NCI-H345 treated with DMSO at 0.1 percent for 48 hours (cell line): ENCODE results near the gene AP1G2.

Source experiments
- DNase-seq: peaks from one replicate; lab custom pipeline; 2025; ENCODE audit not compliant: unreplicated experiment; lab: John Stamatoyannopoulos, UW

Gene AP1G2

DNA sequence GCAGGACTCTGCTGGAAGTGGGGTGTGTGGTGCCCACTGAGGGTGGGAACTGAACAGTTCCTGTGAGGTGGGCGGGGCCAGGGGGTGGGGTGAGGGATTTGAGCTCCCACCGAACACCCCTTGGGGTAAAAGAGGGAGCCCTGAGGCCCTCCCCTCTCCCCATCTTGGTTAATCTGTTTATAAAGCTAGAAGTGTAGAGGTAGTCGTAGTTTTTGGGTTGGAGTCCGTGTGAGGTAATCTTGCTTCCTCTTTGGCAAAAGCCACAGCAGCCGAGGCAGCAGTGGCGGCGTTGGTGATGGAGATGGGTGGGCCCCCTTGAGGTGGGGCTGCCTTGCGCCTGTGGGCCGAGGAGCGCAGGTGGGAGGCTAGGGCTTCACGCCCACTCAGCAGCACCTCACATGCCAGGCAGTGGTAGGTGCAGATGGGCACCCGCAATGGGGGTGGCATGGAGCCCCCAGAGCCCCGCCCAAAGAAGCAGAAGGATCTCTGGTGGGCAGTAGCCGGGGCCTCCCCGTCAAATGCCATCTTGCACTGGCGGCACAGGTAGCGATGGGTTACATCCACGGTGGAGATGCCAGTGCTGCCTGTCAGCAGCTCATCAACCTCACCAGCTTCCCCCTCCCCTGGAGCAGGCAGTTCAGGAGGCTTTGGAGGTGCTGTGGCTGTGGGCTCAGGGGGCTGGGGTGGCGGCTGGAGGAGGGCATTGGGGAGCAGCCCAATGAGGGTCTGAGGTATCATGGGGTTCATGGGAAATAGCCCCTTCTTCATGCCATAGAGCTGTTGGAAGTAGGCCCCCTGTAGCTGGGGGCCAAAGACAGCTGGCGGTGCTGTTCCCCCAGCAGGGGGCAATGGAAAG, 45.6 kb downstream of the AP1G2 start:
- DNase-seq = no peak

- no peak for DNase-seq
Measured at GRCh38 chr14:23520899-23521533, 46.6 kb downstream of the AP1G2 start.

- DNase-seq = no peak
Measured at GRCh38 chr14:23518709-23519108, 48.9 kb downstream of the AP1G2 start.

DNA sequence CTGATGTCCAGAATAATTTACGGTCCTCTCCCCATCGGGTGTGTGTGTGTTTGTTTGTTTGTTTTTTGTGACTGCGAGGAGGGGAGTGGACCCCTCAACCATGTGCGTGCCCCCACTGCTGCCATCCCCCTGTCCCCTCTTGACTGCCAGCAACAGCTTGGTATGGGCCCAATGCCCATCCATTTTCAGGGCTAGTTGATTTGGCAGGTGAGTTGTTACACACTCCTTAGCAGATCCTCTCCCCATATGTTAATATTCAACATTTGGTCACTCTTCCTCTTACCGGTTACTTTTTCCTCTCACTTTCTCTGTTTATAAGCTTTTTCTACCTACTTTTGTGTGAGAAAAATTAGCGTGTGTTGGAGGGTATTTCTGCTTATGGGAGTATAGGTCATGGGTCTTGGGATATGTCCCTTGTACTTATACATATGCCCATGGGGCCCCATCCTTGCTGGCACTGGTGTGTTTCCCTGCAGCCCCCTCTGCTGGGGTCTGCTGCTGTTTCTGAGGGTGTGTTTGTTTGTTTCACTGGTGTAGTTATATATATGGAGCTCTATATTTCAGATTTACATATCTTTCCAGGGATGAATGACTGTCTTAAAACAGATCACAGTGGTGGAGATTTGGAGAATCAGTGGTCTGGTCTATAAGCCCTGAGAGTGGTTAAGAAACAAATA, 49.8 kb downstream of the AP1G2 start:
- no peak for DNase-seq

- no peak for DNase-seq
Measured at GRCh38 chr14:23514644-23514957, 53.0 kb downstream of the AP1G2 start.

DNA sequence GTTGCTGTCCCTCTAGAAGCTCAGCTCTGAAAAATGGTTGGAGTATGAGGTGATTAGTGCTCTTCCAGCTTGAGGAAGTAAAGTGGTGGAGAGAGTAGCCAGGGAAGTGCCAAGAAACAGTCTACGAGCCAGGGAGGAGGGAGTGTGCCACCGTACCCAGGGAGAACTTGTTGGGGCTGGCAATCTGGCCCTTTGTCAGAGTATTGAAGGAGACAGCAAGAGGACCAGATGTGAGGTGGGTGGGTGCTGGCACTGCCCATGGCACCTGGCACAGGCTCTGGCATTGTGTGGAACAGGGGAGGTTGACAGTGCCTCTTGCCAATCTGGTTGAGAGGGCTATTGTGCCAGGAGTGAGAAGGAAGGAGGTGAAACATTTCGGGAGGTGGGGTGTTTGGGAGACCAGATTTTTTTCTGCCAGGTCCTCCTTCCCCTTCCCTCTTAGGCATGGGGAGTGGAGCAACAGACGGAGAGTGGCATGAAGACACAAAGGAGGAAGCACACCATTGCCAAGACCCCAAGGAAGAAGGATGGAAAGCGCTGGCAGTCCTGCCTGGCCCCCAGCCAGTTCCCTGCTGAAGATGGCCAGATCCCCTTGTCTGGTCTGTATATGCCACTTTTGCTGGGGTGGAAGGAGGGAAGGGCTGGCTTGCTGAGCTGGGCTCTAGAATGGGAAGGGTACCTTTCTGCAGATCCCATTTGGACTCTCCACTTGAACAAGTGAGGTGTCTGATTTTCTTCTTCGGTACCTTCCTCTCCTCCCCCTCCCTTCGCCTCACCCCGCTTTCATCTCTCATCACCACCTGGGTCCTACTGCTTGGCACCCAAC, 53.6 kb downstream of the AP1G2 start:
- no peak for DNase-seq

DNA sequence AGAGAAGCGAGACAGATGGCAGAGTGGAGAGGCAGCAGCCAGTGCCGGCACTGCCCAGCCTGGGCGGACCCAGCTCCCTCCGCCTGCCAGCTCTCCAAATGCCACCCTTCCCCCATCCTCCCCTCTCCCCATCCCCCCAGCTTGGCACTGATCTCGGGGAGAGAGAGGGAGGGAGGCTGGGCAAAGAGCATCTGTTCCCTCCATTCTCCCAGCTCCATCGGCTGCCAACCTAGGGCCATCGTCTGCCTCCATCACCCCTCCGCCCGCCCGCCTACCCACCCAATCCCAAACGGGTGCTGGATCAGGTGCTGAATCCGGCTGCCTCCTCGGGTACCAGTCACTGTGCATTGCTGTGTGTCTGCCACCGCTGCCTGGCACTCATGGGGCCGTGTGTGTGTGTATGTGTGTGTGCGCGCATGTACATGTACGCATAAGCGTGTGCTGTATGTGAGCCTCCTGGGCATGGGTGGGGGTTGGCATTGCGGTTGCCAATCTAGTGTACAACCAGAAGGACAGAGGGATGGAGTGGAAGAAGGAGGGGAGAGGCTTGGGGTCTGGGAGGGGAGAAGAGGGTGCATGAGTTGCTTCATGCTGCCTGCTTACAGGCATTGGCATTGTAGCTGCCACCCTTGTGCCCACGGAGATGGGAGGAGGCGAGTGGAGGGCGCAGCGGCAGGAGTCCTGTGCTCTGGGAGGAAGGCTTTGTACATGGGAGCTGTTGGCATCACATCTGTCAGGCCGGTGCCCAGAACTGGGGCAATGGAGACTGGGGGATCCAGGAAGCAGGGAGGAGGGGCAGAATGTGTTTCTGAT, 54.4 kb downstream of the AP1G2 start:
- DNase-seq = no peak

DNA sequence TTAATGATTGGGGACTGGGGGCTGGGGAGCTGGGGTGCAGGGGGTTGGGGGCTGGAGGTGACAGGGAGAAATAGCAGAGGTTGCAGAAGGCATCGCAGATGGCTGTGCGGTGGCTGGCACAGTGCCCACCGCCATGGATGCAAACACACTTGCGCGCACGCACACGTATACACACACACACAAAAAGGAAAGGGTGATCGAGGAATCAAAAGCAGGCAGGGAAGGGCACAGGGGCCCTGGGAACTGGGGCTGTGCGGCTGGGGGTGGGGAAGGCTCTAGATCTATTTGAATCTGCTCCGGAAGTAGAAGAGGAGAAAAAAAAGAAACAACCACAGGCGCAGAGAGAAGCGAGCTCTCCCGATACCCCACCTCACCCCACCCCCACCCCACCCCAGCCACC, 55.4 kb downstream of the AP1G2 start:
- peak; percentile 13 for DNase-seq
